Measurements from ENCODE around the gene SLC39A2. TPM values are rescaled to one million over a fixed set of nuclear protein-coding genes. Genes with fewer than 3 reads are reported as not detected.

Gene SLC39A2, protein sequence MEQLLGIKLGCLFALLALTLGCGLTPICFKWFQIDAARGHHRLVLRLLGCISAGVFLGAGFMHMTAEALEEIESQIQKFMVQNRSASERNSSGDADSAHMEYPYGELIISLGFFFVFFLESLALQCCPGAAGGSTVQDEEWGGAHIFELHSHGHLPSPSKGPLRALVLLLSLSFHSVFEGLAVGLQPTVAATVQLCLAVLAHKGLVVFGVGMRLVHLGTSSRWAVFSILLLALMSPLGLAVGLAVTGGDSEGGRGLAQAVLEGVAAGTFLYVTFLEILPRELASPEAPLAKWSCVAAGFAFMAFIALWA
- not detected for total RNA-seq

GRCh38 chr14:20998674-20999366 is at the start of gene SLC39A2:
SLC39A2 (plus strand) TSS chr14:20999293; CDS start chr14:20999447, 154 bp downstream.

DNA sequence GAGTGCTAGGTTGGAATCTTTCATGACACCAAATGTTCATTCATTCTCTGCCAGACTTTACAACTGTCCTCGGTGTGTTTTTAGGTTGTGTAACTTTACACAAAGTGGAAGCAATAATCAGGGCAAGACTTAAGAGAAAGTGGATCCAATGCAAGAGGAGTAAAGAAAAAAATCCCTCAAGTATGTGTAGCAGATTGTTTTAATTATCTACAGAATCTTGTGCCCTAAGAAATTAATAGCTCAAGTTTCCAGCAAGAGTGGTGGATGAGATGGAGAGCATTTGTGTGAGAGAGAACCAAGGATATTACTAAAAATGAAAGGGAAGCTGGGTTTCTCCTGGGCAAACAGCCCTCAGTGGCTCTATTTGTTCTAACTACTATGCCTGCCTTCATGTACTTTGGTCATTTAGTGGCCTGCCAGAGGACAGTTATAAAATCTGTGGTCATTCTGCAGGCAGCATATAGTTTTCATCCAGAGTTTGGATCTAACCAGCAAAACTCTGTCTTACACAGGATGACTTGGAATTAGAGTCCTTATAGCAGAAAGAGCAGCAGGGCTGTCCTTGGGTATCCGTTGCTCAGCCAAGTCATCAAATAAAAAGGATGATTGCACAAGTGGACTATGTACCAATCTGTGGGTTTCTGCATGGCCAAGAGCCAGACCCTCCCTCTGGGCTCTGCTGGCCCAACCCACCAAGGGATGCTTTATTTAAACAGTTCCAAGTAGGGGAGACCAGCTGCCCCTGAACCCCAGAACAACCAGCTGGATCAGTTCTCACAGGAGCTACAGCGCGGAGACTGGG is 44.2 kb upstream of the SLC39A2 start, which contains the start of gene RNASE2:
Gene RNASE2, plus strand, starts transcription at position 752 of the 802 bp plus-strand sequence. CDS start 285 bp downstream, outside the sequence.

GRCh38 chr14:20989787-20990600 is 9.1 kb upstream of the SLC39A2 start, which contains the start of gene METTL17:
METTL17 (plus strand) TSS chr14:20989980; CDS start chr14:20990003, 23 bp downstream.

DNA sequence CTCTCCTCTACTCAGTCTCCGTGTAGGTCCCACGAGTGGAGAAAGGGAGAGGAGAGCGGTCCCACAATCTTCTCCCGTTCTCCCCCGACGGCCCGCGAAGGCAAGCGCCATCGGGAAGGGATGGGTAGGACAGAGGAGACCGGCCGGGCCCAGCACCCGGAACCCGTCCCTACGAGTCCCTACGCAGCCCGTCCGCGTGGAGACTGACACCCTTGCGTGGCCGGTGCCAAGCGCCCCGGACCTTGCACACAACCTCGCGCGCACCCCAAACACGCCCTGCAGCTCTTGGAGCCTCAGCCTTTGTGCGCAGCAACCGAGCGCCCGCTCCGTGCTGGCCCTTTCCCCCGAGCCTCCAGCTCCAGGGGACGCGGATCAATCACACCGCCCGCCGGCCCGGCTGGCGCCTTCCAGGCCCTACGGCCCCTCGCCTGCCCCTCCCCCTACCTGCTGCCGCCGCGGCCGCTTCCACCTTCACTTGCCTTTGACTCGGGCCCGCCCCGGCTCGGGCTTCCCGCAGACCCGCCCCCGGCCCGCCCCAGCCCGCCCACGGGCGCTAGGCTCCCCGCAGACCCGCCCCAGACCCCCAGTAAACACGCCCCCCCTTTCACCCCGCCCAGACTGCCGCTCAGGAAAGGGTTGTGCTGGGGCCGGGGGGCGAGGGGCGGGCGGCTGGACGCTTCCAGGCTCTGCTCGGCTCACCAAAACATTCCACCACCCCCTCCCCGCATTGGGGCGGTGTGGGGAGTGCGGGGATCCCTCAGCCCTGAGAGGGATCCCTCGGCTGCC is 25.7 kb downstream of the SLC39A2 start, which contains the start of gene NDRG2:
Gene NDRG2, minus strand, starts transcription at position 477 of the 786 bp plus-strand sequence. CDS start 1,746 bp downstream, outside the sequence.

GRCh38 chr14:21029917-21030316 is 30.8 kb downstream of the SLC39A2 start, which contains the start of gene TPPP2:
TPPP2 (plus strand) TSS chr14:21030217; CDS start chr14:21030582, 365 bp downstream.

GRCh38 chr14:21034707-21035106 is 35.6 kb downstream of the SLC39A2 start, which contains the start of gene RNASE13:
RNASE13 (minus strand) TSS chr14:21034807; CDS start chr14:21034288, 519 bp downstream.

DNA sequence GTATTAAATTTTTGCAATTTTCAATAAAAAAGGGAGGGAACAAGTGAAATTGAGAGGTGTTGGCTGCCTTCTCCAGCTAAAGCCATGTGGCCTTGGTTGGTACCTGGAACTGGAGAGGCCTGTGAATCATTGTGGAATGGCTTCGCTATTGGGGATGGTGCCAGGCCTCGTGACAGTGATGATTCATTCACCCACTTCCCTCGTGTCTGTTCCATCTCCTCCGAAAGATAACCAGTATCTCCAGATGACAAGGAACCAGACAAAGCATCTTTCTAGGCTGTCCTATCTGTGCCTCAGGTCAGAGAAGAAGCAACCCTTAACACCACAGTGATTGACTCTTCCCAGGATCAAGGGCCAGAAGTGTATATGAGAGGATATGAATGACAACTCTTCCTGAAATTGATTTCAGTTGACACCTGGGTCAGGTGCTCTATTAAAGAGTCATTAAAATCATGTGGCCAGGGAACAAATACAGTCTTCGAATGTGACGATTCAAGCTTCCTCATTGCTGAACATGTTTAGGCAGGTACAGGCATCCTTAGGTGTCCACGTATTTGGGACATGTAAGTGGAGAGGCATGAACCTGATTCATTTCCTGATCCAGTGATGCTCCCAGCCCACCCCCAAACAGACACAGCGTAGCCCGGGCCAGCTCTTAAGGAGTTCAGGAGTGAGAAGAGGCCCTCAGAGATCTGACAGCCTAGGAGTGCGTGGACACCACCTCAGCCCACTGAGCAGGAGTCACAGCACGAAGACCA is 42.8 kb downstream of the SLC39A2 start, which contains the start of gene RNASE7:
Gene RNASE7, plus strand, starts transcription at position 687 of the 758 bp plus-strand sequence. CDS start 631 bp downstream, outside the sequence.

Small RNA genes lying within 50 kb of the gene (small RNA-seq; reads per million reads assigned to genes)
- gene RN7SL189P, result 0 reads per million in 2 donors

Other genes starting within 250 kb of the SLC39A2 start
- not detected for gene EDDM3B, start 230.9 kb upstream of the SLC39A2 start, total RNA-seq
- not detected for gene RNASE6, start 218.0 kb upstream of the SLC39A2 start, total RNA-seq
- gene RNASE1, start 196.4 kb upstream of the SLC39A2 start, total RNA-seq, result not detected
- not detected for gene RNASE3, start 107.9 kb upstream of the SLC39A2 start, total RNA-seq
- not detected for gene RNASE2, start 43.8 kb upstream of the SLC39A2 start, total RNA-seq
- 10 to 100 TPM; 47.8 to 67.6 TPM for gene METTL17, start 9.3 kb upstream of the SLC39A2 start, total RNA-seq
- gene NDRG2, start 25.8 kb downstream of the SLC39A2 start, total RNA-seq, result 1 to 10 TPM; 2.3 to 8.9 TPM
- not detected for gene TPPP2, start 30.9 kb downstream of the SLC39A2 start, total RNA-seq
- under 1 TPM in 1 of 2 donors, not detected in 1; under 0.01 TPM for gene RNASE13, start 35.5 kb downstream of the SLC39A2 start, total RNA-seq
- gene RNASE7, start 43.1 kb downstream of the SLC39A2 start, total RNA-seq, result not detected
- gene RNASE8, start 58.5 kb downstream of the SLC39A2 start, total RNA-seq, result not detected
- 100 to 1,000 TPM in 1 of 2 donors, 10 to 100 TPM in 1; 47.6 to 209 TPM for gene ARHGEF40, start 71.0 kb downstream of the SLC39A2 start, total RNA-seq
- gene ZNF219, start 99.4 kb downstream of the SLC39A2 start, total RNA-seq, result 10 to 100 TPM in 1 of 2 donors, 1 to 10 TPM in 1; 9.3 to 17.6 TPM
- gene TMEM253, start 101.8 kb downstream of the SLC39A2 start, total RNA-seq, result under 1 TPM; under 0.01 to 1.00 TPM
- under 1 TPM in 1 of 2 donors, not detected in 1; under 0.01 TPM for gene OR5AU1, start 156.8 kb downstream of the SLC39A2 start, total RNA-seq

Data from melanocyte of skin (primary cell).